Measurements from ENCODE around the gene PRDX5.

Gene PRDX5

DNA sequence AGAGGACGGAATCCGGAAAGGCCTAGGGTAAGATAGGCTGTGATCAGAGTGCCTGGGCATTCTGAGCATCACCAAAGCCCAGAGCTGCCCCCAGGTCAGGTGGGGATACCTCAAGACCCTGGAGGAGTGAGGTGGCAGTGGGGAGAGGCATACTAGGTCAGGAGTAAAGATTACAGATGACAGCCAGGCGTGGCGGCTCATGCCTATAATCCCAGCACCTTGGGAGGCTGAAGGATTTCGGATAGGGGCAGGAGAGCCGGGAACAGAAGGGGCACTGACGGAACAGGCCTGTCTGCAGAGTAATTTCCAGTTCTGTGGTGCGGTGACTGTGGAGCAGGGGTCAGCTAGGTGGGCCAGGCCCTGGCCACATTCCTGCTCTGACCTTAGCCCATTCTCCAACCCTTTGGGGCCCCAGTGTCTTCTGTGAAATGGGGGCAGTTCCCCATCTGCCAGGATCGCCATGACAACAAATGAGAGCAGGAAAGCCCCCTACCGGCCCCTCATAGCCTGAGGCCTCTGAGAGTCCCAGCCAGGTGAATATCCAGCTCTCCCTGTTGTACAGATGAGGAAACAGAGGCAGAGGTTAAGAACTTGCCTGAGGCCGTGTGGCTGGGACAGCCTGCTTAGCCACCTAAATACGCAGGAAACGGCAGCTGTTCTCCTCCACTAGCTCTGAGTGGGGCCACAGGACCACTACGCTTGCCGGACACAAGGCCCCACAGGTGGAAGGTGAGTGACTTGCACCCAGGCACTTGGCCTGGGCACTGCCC, 42.7 kb upstream of the PRDX5 start:
- POLR2A ChIA-PET: interaction anchor here (0.7 to 1.1 kb wide), 4 partner anchors 9 to 70 kb away, joined by 3 read pairs; partner anchors contain the start of gene BAD
- no peaks in the 10 kb centered on the region for H3K4me1 ChIP-seq (ENCODE audit: control insufficient read depth, insufficient read depth, low read length)
- CTCF ChIA-PET: interaction anchor here (0.6 to 1.8 kb wide), 9 partner anchors 10 to 364 kb away, joined by 3 to 9 read pairs (median 4); partner anchors contain the start of gene PLCB3
- H3K27ac ChIP-seq (ENCODE audit: extremely low read depth, low read depth, low read length): no peak overlapping the region
- peaks cover 0 to 45% of the 10 kb centered on the region in 2 experiments; a peak in 2 of 3 replicates for H3K36me3 ChIP-seq (ENCODE audit: control insufficient read depth in 2 of 2, insufficient read depth in 1 of 2, low read length in 2 of 2)
- no peak overlapping the region for H3K4me3 ChIP-seq (ENCODE audit: low read depth, low read length)
- H3K9me3 ChIP-seq (ENCODE audit: control insufficient read depth, insufficient read depth, low read depth, low read length): no peaks in the 10 kb centered on the region
- TF ChIP-seq SP3 (tag by site-specific recombination; IDR thresholded peaks at IDR 0.05) (no peak), ZNF174 (tag by site-specific recombination; IDR thresholded peaks at IDR 0.05) (no peak), ZNF654 (tag by site-specific recombination; IDR thresholded peaks at IDR 0.05; ENCODE audit: low read depth) (no peak), ZNF610 (tag by site-specific recombination; IDR thresholded peaks at IDR 0.05; ENCODE audit: borderline replicate concordance) (no peak), ZNF311 (tag by site-specific recombination; IDR thresholded peaks at IDR 0.05; ENCODE audit: borderline replicate concordance) (no peak), ZNF341 (tag by site-specific recombination; IDR thresholded peaks at IDR 0.05; ENCODE audit: low read depth) (no peak), ZNF362 (tag by site-specific recombination; IDR thresholded peaks at IDR 0.05) (no peak), TRIM28 (IDR thresholded peaks at IDR 0.05; ENCODE audit: borderline replicate concordance, low read length) (no peak), ZNF473 (tag by site-specific recombination; IDR thresholded peaks at IDR 0.05) (no peak), EGR2 (tag by site-specific recombination; IDR thresholded peaks at IDR 0.05; ENCODE audit: low read depth) (no peak), ZNF791 (tag by site-specific recombination; IDR thresholded peaks at IDR 0.05) (no peak)

DNA sequence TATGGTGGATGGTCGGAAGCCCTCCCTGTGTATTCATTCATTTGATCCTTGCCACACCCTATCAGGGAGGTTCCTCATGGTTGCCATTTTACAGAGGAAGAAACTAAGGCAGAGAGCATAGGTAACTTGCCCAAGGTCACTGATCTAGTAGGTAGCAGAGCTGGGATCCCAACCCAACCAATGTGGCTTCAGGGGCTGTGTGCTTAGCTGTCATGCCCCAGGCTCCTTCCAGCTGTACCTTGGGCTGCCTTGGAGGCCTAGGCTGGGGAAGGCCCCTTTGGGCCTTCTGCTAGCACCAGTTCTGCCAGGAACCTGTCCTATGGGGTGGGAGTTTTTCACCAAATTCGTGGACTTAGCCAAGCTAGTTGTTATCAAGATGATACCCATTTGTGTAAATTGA, 42.1 kb upstream of the PRDX5 start:
- H3K4me1 ChIP-seq (ENCODE audit: control insufficient read depth, insufficient read depth, low read length): no peaks in the 10 kb centered on the region
- H3K36me3 ChIP-seq (ENCODE audit: control insufficient read depth in 2 of 2, insufficient read depth in 1 of 2, low read length in 2 of 2): peaks cover 0 to 45% of the 10 kb centered on the region in 2 experiments; a peak in 2 of 3 replicates
- CTCF ChIA-PET: interaction anchor here (1.0 to 1.8 kb wide), 7 partner anchors 9 to 69 kb away, joined by 3 to 9 read pairs (median 3); partner anchors contain the start of gene PLCB3
- no peaks in the 10 kb centered on the region for H3K9me3 ChIP-seq (ENCODE audit: control insufficient read depth, insufficient read depth, low read depth, low read length)
- H3K27ac ChIP-seq (ENCODE audit: extremely low read depth, low read depth, low read length): no peak overlapping the region
- H3K4me3 ChIP-seq (ENCODE audit: low read depth, low read length): no peak overlapping the region
- POLR2A ChIA-PET: interaction anchor here (0.7 to 1.1 kb wide), 3 partner anchors 9 to 70 kb away, joined by 3 read pairs; partner anchors contain the start of gene BAD
- TF ChIP-seq TRIM28 (IDR thresholded peaks at IDR 0.05; ENCODE audit: borderline replicate concordance, low read length): no peak
- no peak for TF ChIP-seq ZNF24 (tag by site-specific recombination; IDR thresholded peaks at IDR 0.05)
- no peak for TF ChIP-seq ZNF830 (tag by site-specific recombination; IDR thresholded peaks at IDR 0.05; ENCODE audit: low read depth)
- TF ChIP-seq ZNF529 (tag by site-specific recombination; IDR thresholded peaks at IDR 0.05; ENCODE audit: insufficient replicate concordance): no peak
- no peak for TF ChIP-seq BCL11A (tag by site-specific recombination; IDR thresholded peaks at IDR 0.05; ENCODE audit: low read depth)
- no peak for TF ChIP-seq FEZF1 (tag by site-specific recombination; IDR thresholded peaks at IDR 0.05)
- no peak for TF ChIP-seq ZNF473 (tag by site-specific recombination; IDR thresholded peaks at IDR 0.05)
- TF ChIP-seq ZNF513 (tag by site-specific recombination; IDR thresholded peaks at IDR 0.05): no peak
- no peak for TF ChIP-seq ZFP3 (tag by site-specific recombination; IDR thresholded peaks at IDR 0.05; ENCODE audit: low read depth)
- TF ChIP-seq ZNF416 (tag by site-specific recombination; IDR thresholded peaks at IDR 0.05): no peak
- no peak for TF ChIP-seq ZNF398 (tag by site-specific recombination; IDR thresholded peaks at IDR 0.05)
- no peak for TF ChIP-seq SETDB1 (IDR thresholded peaks at IDR 0.05; ENCODE audit: insufficient read length, low read length)
- TF ChIP-seq HIC1 (tag by site-specific recombination; IDR thresholded peaks at IDR 0.05): no peak
- TF ChIP-seq, protein P1, sequence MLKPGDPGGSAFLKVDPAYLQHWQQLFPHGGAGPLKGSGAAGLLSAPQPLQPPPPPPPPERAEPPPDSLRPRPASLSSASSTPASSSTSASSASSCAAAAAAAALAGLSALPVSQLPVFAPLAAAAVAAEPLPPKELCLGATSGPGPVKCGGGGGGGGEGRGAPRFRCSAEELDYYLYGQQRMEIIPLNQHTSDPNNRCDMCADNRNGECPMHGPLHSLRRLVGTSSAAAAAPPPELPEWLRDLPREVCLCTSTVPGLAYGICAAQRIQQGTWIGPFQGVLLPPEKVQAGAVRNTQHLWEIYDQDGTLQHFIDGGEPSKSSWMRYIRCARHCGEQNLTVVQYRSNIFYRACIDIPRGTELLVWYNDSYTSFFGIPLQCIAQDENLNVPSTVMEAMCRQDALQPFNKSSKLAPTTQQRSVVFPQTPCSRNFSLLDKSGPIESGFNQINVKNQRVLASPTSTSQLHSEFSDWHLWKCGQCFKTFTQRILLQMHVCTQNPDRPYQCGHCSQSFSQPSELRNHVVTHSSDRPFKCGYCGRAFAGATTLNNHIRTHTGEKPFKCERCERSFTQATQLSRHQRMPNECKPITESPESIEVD (tag by site-specific recombination; IDR thresholded peaks at IDR 0.05): no peak
- no peak for TF ChIP-seq ZEB2 (tag by site-specific recombination; IDR thresholded peaks at IDR 0.05)
- TF ChIP-seq ZNF140 (tag by site-specific recombination; IDR thresholded peaks at IDR 0.05): no peak
- TF ChIP-seq IKZF3 (tag by site-specific recombination; IDR thresholded peaks at IDR 0.05): no peak

Data from HEK293 (cell line).